Astrocyte (in vitro differentiated cells and primary cell): Measurements from ENCODE around the gene DGKI. TPM values are rescaled to one million over a fixed set of nuclear protein-coding genes. Genes with fewer than 3 reads are reported as not detected.

Experiments
- DNase-seq: peaks from one replicate; pipeline ENCODE4 v3.0.0-alpha.2; 2010; ENCODE audit warnings: low read depth
- FAIRE-seq: peaks from 2 replicates; lab custom pipeline; 2011; peaks lifted over from hg19 to GRCh38; lab: Jason Lieb, UNC
- H2AFZ ChIP-seq: 2 replicates; pipeline ENCODE4 v1.6.0; 2012; ENCODE audit warnings: low read depth, low read length, inconsistent platforms
- H3K27ac ChIP-seq: 2 replicates; pipeline ENCODE4 v1.5.1; 2011; ENCODE audit warnings: low read depth, low read length, inconsistent platforms
- H3K27me3 ChIP-seq: 2 replicates; pipeline ENCODE4 v1.6.0; 2011; ENCODE audit warnings: low read length, inconsistent platforms; ENCODE audit not compliant: insufficient read depth
- H3K36me3 ChIP-seq: 2 replicates; pipeline ENCODE4 v1.5.1; 2011; ENCODE audit warnings: low read length, inconsistent platforms; ENCODE audit not compliant: insufficient read depth
- H3K4me1 ChIP-seq: 2 replicates; pipeline ENCODE4 v1.5.1; 2011; ENCODE audit warnings: low read length, inconsistent platforms; ENCODE audit not compliant: insufficient read depth
- H3K4me2 ChIP-seq: 2 replicates; pipeline ENCODE4 v1.6.0; 2012; ENCODE audit warnings: low read length, inconsistent platforms
- H3K4me3 ChIP-seq: 2 replicates; pipeline ENCODE4 v1.5.1; 2011; ENCODE audit warnings: low read depth, mild to moderate bottlenecking, low read length, inconsistent platforms; ENCODE audit not compliant: insufficient read depth
- H3K79me2 ChIP-seq: 2 replicates; pipeline ENCODE4 v1.6.0; 2012; ENCODE audit warnings: mild to moderate bottlenecking, low read length, inconsistent platforms; ENCODE audit not compliant: insufficient read depth
- H3K9ac ChIP-seq: 2 replicates; pipeline ENCODE4 v1.6.0; 2012; ENCODE audit warnings: mild to moderate bottlenecking, low read length, inconsistent platforms
- H3K9me3 ChIP-seq: 2 replicates; pipeline ENCODE4 v1.5.1; 2012; ENCODE audit warnings: low read depth, mild to moderate bottlenecking, low read length, inconsistent platforms; ENCODE audit not compliant: insufficient read depth
- H4K20me1 ChIP-seq: 2 replicates; pipeline ENCODE4 v1.6.0; 2012; ENCODE audit warnings: low read length, inconsistent platforms; ENCODE audit not compliant: insufficient read depth
- H3K27ac Mint-ChIP-seq: one replicate; pipeline ENCODE4 v1.8.0; 2021; ENCODE audit warnings: mild to moderate bottlenecking, mixed read lengths; ENCODE audit not compliant: unreplicated experiment
- H3K27me3 Mint-ChIP-seq: one replicate; pipeline ENCODE4 v1.8.0; 2021; ENCODE audit warnings: low read depth, mixed read lengths; ENCODE audit not compliant: unreplicated experiment
- H3K36me3 Mint-ChIP-seq: one replicate; pipeline ENCODE4 v1.8.0; 2021; ENCODE audit warnings: low read depth, mixed read lengths; ENCODE audit not compliant: unreplicated experiment
- H3K4me1 Mint-ChIP-seq: one replicate; pipeline ENCODE4 v1.8.0; 2021; ENCODE audit warnings: low read depth, mixed read lengths; ENCODE audit not compliant: unreplicated experiment
- H3K4me3 Mint-ChIP-seq: one replicate; pipeline ENCODE4 v1.8.0; 2021; ENCODE audit warnings: mild to moderate bottlenecking, moderate library complexity, mixed read lengths; ENCODE audit not compliant: unreplicated experiment
- H3K9me3 Mint-ChIP-seq: one replicate; pipeline ENCODE4 v1.8.0; 2021; ENCODE audit warnings: mild to moderate bottlenecking, mixed read lengths; ENCODE audit not compliant: unreplicated experiment
- EZH2 ChIP-seq: IDR thresholded peaks from 2 replicates; pipeline ENCODE4 v1.6.1; 2012; ENCODE audit warnings: mild to moderate bottlenecking, low read length, inconsistent platforms; ENCODE audit not compliant: insufficient read depth
- total RNA-seq: library from RNA; stranded (reverse); gene quantifications from 2 replicates; pipeline ENCODE4 v1.2.1, GENCODE V29; 2021
- TF ChIP-seq, protein P1 (sequence below): IDR thresholded peaks from 2 replicates; pipeline ENCODE4 v1.5.1; 2011; ENCODE audit warnings: low read depth, mild to moderate bottlenecking, inconsistent platforms, low read length, moderate library complexity; ENCODE audit not compliant: insufficient read depth

Gene DGKI
- total RNA-seq, 1 donor from 2014 or later, result 6.3 TPM

- no peak overlapping the region for H3K4me3 Mint-ChIP-seq
Measured at GRCh38 chr7:137521451-137521850, 325.3 kb downstream of the DGKI start.

DNA sequence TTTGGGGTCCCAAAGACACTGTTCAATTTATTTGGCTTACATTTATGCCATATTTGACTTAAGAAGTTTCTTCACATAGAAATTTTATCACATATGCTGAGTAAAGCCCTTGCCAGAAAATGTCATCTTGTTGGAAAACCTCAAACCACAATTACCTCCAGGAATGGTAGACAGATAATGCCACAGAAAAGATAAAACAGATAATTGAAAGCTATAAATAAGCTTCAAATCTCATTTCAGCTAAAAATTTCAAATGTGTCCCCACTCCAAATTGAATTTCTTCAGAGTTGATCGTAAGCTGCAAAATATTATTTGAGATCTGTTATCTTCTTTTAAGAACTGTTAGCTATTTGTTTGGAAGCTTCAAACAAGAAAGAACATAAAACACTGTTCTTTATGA lies 326.8 kb downstream of the DGKI start:
- Histone ChIP-seq H3K4me2 (no peak overlapping the region), H3K36me3 (no peaks in the 10 kb centered on the region), H3K27ac (no peak overlapping the region), H3K9me3 (no peaks in the 10 kb centered on the region), H3K79me2 (no peaks in the 10 kb centered on the region), H3K27me3 (no peaks in the 10 kb centered on the region), H4K20me1 (no peaks in the 10 kb centered on the region), H3K4me1 (no peaks in the 10 kb centered on the region), H2AFZ (no peak overlapping the region), H3K4me3 (no peak overlapping the region), H3K9ac (no peak overlapping the region)
- DNase-seq, result peak; percentile 66
- H3K4me1 Mint-ChIP-seq, result peaks cover 32% of the 10 kb centered on the region
- peaks cover 9% of the 10 kb centered on the region for H3K36me3 Mint-ChIP-seq
- TF ChIP-seq EZH2, result no peak
- TF ChIP-seq, protein P1, sequence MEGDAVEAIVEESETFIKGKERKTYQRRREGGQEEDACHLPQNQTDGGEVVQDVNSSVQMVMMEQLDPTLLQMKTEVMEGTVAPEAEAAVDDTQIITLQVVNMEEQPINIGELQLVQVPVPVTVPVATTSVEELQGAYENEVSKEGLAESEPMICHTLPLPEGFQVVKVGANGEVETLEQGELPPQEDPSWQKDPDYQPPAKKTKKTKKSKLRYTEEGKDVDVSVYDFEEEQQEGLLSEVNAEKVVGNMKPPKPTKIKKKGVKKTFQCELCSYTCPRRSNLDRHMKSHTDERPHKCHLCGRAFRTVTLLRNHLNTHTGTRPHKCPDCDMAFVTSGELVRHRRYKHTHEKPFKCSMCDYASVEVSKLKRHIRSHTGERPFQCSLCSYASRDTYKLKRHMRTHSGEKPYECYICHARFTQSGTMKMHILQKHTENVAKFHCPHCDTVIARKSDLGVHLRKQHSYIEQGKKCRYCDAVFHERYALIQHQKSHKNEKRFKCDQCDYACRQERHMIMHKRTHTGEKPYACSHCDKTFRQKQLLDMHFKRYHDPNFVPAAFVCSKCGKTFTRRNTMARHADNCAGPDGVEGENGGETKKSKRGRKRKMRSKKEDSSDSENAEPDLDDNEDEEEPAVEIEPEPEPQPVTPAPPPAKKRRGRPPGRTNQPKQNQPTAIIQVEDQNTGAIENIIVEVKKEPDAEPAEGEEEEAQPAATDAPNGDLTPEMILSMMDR, result no peak
- H3K27me3 Mint-ChIP-seq, result no peaks in the 10 kb centered on the region
- peak; percentile 82 for FAIRE-seq
- peak overlapping the region; percentile 20 for H3K27ac Mint-ChIP-seq
- H3K4me3 Mint-ChIP-seq, result no peak overlapping the region
- no peaks in the 10 kb centered on the region for H3K9me3 Mint-ChIP-seq

More at GRCh38 chr7:137521451-137521850, 325.3 kb downstream of the DGKI start:
- Histone ChIP-seq H4K20me1 (no peaks in the 10 kb centered on the region), H3K4me3 (no peak overlapping the region), H3K36me3 (no peaks in the 10 kb centered on the region), H3K27ac (no peak overlapping the region), H3K4me2 (no peak overlapping the region), H3K27me3 (no peaks in the 10 kb centered on the region), H3K79me2 (no peaks in the 10 kb centered on the region), H3K9ac (no peak overlapping the region), H3K4me1 (no peaks in the 10 kb centered on the region), H3K9me3 (no peaks in the 10 kb centered on the region), H2AFZ (no peak overlapping the region)
- TF ChIP-seq EZH2, result no peak
- TF ChIP-seq, protein P1, result no peak
- no peaks in the 10 kb centered on the region for H3K27me3 Mint-ChIP-seq
- no peak overlapping the region for H3K27ac Mint-ChIP-seq
- H3K36me3 Mint-ChIP-seq, result peaks cover 9% of the 10 kb centered on the region
- DNase-seq, result no peak
- no peak for FAIRE-seq
- peaks cover 1% of the 10 kb centered on the region for H3K9me3 Mint-ChIP-seq
- peaks cover 32% of the 10 kb centered on the region for H3K4me1 Mint-ChIP-seq

- H3K27ac ChIP-seq, result no peak overlapping the region
- TF ChIP-seq, protein P1, result no peak
- no peak for TF ChIP-seq EZH2
- DNase-seq, result peak; percentile 20
- no peak overlapping the region for H3K9ac ChIP-seq
- no peaks in the 10 kb centered on the region for H3K36me3 ChIP-seq
- peak overlapping the region; percentile 20 for H3K27ac Mint-ChIP-seq
- H2AFZ ChIP-seq, result no peak overlapping the region
- peak; percentile 79 for FAIRE-seq
- H3K9me3 ChIP-seq, result no peaks in the 10 kb centered on the region
- peaks cover 32% of the 10 kb centered on the region for H3K4me1 Mint-ChIP-seq
- no peak overlapping the region for H3K4me2 ChIP-seq
- no peaks in the 10 kb centered on the region for H4K20me1 ChIP-seq
- H3K36me3 Mint-ChIP-seq, result peaks cover 9% of the 10 kb centered on the region
- H3K27me3 ChIP-seq, result no peaks in the 10 kb centered on the region
- no peaks in the 10 kb centered on the region for H3K4me1 ChIP-seq
- no peak overlapping the region for H3K4me3 ChIP-seq
- H3K9me3 Mint-ChIP-seq, result no peaks in the 10 kb centered on the region
- no peaks in the 10 kb centered on the region for H3K27me3 Mint-ChIP-seq
- no peaks in the 10 kb centered on the region for H3K79me2 ChIP-seq
- H3K4me3 Mint-ChIP-seq, result no peak overlapping the region
Measured at GRCh38 chr7:137519181-137519691, 327.5 kb downstream of the DGKI start.
